ENCODE data around the gene FA2H.

Gene FA2H

GRCh38 chr16:74718140-74718539, 56.5 kb downstream of the FA2H start:
- intact Hi-C loops (cut with DNase I; ENCODE audit: low total_unique reads) = no loop called here

GRCh38 chr16:74717367-74717766, 57.3 kb downstream of the FA2H start:
- intact Hi-C loops (cut with DNase I; ENCODE audit: low total_unique reads) = no loop called here
- Histone ChIP-seq H3K4me1 (no peaks in the 10 kb centered on the region), H3K36me3 (no peaks in the 10 kb centered on the region), H3K27ac (no peak overlapping the region), H3K27me3 (peaks cover 0 to 4% of the 10 kb centered on the region in 2 donors), H3K4me3 (no peak overlapping the region), H3K9me3 (no peaks in the 10 kb centered on the region)
- DNase-seq = no peak
- TF ChIP-seq CTCF (IDR thresholded peaks at IDR 0.05) = no peak

More at GRCh38 chr16:74718140-74718539, 56.5 kb downstream of the FA2H start:
- no peak overlapping the region for H3K27ac ChIP-seq
- H3K27me3 ChIP-seq = peaks cover 0 to 4% of the 10 kb centered on the region in 2 donors
- no peak overlapping the region for H3K4me3 ChIP-seq
- H3K9me3 ChIP-seq = no peaks in the 10 kb centered on the region
- H3K36me3 ChIP-seq = no peaks in the 10 kb centered on the region
- H3K4me1 ChIP-seq = no peaks in the 10 kb centered on the region
- no peak for DNase-seq
- no peak for TF ChIP-seq CTCF (IDR thresholded peaks at IDR 0.05)

GRCh38 chr16:74716355-74716754, 58.3 kb downstream of the FA2H start:
- no peak overlapping the region for H3K27ac ChIP-seq
- no peaks in the 10 kb centered on the region for H3K9me3 ChIP-seq
- H3K4me3 ChIP-seq = no peak overlapping the region
- H3K4me1 ChIP-seq = no peaks in the 10 kb centered on the region
- no peak for TF ChIP-seq CTCF (IDR thresholded peaks at IDR 0.05)
- peaks cover 0 to 4% of the 10 kb centered on the region in 2 donors for H3K27me3 ChIP-seq
- intact Hi-C loops (cut with DNase I; ENCODE audit: low total_unique reads) = no loop called here
- no peak for DNase-seq
- no peaks in the 10 kb centered on the region for H3K36me3 ChIP-seq

GRCh38 chr16:74713876-74714275, 60.7 kb downstream of the FA2H start:
- intact Hi-C loops (cut with DNase I; ENCODE audit: low total_unique reads) = loop anchor here (5.0 kb wide), 1 partner anchor 143 kb away; no protein-coding TSS in a partner anchor
- H3K36me3 ChIP-seq = no peaks in the 10 kb centered on the region
- no peak overlapping the region for H3K27ac ChIP-seq
- DNase-seq = peak in 1 of 2 donors; percentile 51
- H3K9me3 ChIP-seq = no peaks in the 10 kb centered on the region
- no peaks in the 10 kb centered on the region for H3K4me1 ChIP-seq
- no peak overlapping the region for H3K4me3 ChIP-seq
- peaks cover 0 to 4% of the 10 kb centered on the region in 2 donors for H3K27me3 ChIP-seq
- no peak for TF ChIP-seq CTCF (IDR thresholded peaks at IDR 0.05)

GRCh38 chr16:74713325-74713724, 61.3 kb downstream of the FA2H start:
- TF ChIP-seq CTCF (IDR thresholded peaks at IDR 0.05) = no peak
- Histone ChIP-seq H3K9me3 (no peaks in the 10 kb centered on the region), H3K4me1 (no peaks in the 10 kb centered on the region), H3K27ac (no peak overlapping the region), H3K36me3 (no peaks in the 10 kb centered on the region), H3K4me3 (no peak overlapping the region), H3K27me3 (no peaks in the 10 kb centered on the region)
- peak in 1 of 2 donors; percentile 55 for DNase-seq
- intact Hi-C loops (cut with DNase I; ENCODE audit: low total_unique reads) = loop anchor here (5.0 kb wide), 1 partner anchor 144 kb away; no protein-coding TSS in a partner anchor

- Histone ChIP-seq H3K27ac (no peak overlapping the region), H3K27me3 (no peaks in the 10 kb centered on the region), H3K4me3 (no peak overlapping the region), H3K4me1 (no peaks in the 10 kb centered on the region), H3K36me3 (no peaks in the 10 kb centered on the region), H3K9me3 (no peaks in the 10 kb centered on the region)
- peak in 1 of 2 donors; percentile 49 for DNase-seq
- intact Hi-C loops (cut with DNase I; ENCODE audit: low total_unique reads) = loop anchor here (5.0 kb wide), 1 partner anchor 145 kb away; no protein-coding TSS in a partner anchor
- no peak for TF ChIP-seq CTCF (IDR thresholded peaks at IDR 0.05)
These were observed 62.7 kb downstream of the FA2H start for GRCh38 chr16:74711938-74712337.
